Tibial artery (tissue), 4 donors: ENCODE results near the gene ABHD16B.

Experiments
- DNase-seq, 2 donors: peaks; one replicate each; pipeline ENCODE4 v3.0.0-alpha.2; 2019
- H3K27ac ChIP-seq, 2 donors: fragments of 200-600 bp; sonication (generic) in 1 of 2; 1 replicate in 1 of 2; 2 replicates in 1 of 2; pipeline ENCODE4 v1.5.1; 2018 to 2019; ENCODE audit warnings: mild to moderate bottlenecking in 1 of 2
- H3K27me3 ChIP-seq, 2 donors: fragments of 200-600 bp; sonication (generic) in 1 of 2; one replicate each; pipeline versions ENCODE4 v1.5.1 to v1.6.0; 2016 to 2019
- H3K36me3 ChIP-seq, 3 donors: fragments of 200-600 bp; sonication (generic) in 2 of 3; one replicate each; pipeline ENCODE4 v1.5.1; 2016 to 2019; ENCODE audit warnings: mild to moderate bottlenecking in 2 of 3
- H3K4me1 ChIP-seq, 4 donors: fragments of 200-600 bp; sonication (generic) in 2 of 4; 1 replicate in 3 of 4; 2 replicates in 1 of 4; pipeline ENCODE4 v1.5.1; 2016 to 2019
- H3K4me3 ChIP-seq, 2 donors: fragments of 200-600 bp; sonication (generic) in 1 of 2; 1 replicate in 1 of 2; 2 replicates in 1 of 2; pipeline ENCODE4 v1.5.1; 2018 to 2019; ENCODE audit warnings: mild to moderate bottlenecking in 2 of 2
- H3K9me3 ChIP-seq, 3 donors: fragments of 200-600 bp; sonication (generic) in 1 of 3; one replicate each; pipeline ENCODE4 v1.5.1; 2016 to 2019
- intact Hi-C: fragments of 100-400 bp; cut with DNase I; formaldehyde crosslinking; loops from one replicate; pipeline ENCODE4 v1.15.0; 2023; ENCODE audit warnings: low total_unique reads
- TF ChIP-seq, protein P1 (sequence below), 2 experiments: fragments of 200-600 bp in 1 of 2; fragments of 450-650 bp in 1 of 2; IDR thresholded peaks; one replicate each; pipeline ENCODE4 v1.5.1; 2017 to 2019; ENCODE audit warnings: antibody characterized with exemption in 2 of 2, mild to moderate bottlenecking in 1 of 2, moderate library complexity in 1 of 2

The ABHD16B gene

DNA sequence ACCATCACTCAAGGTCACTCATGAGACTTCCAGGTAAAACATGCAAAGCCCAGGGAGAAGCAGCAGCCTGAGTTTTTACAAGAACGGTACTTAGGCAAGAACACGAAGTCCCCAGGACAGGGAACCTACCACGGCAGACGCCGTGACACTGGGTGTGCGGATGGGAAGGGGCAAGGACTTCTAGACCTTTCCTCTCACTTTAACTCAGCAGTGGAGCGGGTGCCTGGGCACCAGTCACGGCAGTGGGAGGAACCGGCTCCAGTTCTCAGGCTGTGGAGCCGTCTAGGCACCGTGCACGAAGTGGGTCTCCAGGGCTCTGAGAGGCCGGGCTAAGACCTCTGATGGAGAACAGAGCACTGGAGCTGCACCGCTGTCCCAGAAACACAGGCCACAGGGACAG lies 32.8 kb upstream of the ABHD16B start:
- Histone ChIP-seq H3K9me3 (no peaks in the 10 kb centered on the region), H3K27ac (no peak overlapping the region), H3K4me3 (no peak overlapping the region), H3K4me1 (peaks cover 0 to 21% (median 18%) of the 10 kb centered on the region in 4 donors), H3K36me3 (no peaks in the 10 kb centered on the region), H3K27me3 (peaks cover 0 to 47% of the 10 kb centered on the region in 2 donors)
- no peak for DNase-seq
- intact Hi-C loops: no loop called here
- TF ChIP-seq, protein P1, sequence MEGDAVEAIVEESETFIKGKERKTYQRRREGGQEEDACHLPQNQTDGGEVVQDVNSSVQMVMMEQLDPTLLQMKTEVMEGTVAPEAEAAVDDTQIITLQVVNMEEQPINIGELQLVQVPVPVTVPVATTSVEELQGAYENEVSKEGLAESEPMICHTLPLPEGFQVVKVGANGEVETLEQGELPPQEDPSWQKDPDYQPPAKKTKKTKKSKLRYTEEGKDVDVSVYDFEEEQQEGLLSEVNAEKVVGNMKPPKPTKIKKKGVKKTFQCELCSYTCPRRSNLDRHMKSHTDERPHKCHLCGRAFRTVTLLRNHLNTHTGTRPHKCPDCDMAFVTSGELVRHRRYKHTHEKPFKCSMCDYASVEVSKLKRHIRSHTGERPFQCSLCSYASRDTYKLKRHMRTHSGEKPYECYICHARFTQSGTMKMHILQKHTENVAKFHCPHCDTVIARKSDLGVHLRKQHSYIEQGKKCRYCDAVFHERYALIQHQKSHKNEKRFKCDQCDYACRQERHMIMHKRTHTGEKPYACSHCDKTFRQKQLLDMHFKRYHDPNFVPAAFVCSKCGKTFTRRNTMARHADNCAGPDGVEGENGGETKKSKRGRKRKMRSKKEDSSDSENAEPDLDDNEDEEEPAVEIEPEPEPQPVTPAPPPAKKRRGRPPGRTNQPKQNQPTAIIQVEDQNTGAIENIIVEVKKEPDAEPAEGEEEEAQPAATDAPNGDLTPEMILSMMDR (IDR thresholded peaks at IDR 0.05): no peak

DNA sequence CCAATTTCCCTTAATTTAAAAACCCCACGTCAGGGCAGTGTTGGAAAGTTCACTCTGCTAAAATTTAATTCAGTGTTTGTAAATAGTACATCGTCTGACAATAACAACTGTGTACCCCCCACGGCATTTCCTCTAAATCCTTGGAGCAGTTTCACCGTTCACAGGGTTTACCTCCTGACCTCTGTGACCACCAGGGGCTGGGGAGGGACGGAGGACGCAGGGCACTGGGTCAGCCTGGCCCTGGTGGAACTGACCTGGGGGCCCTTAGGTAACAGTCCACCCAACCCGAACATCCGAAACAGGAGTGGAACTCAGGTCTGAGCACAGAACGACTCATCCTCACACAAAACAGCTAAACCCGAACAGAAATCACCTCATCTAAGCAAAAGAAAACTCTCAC lies 32.3 kb upstream of the ABHD16B start:
- Histone ChIP-seq H3K4me3 (no peak overlapping the region), H3K36me3 (no peaks in the 10 kb centered on the region), H3K4me1 (peaks cover 0 to 25% (median 19%) of the 10 kb centered on the region in 4 donors), H3K27ac (no peak overlapping the region), H3K9me3 (no peaks in the 10 kb centered on the region), H3K27me3 (peaks cover 0 to 47% of the 10 kb centered on the region in 2 donors)
- no peak for DNase-seq
- TF ChIP-seq, protein P1 (IDR thresholded peaks at IDR 0.05): no peak
- intact Hi-C loops: no loop called here

DNA sequence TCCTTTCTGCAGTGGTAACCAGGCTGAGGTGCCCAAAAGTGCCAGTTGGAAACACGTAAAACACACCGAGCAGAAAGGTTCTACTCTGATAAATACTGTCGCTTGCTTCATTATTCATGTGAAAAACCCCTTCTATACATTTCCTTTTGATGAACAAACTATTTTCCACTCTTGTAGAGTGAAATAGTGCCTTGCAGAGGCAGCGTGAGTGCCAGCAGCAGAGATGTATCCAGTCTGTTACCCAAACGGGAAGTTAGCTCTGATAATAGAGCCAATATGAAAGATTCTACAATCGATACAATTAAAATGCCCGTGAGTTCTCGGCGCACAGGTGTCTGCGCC lies 31.7 kb upstream of the ABHD16B start:
- TF ChIP-seq, protein P1 (IDR thresholded peaks at IDR 0.05): no peak
- Histone ChIP-seq H3K27ac (no peak overlapping the region), H3K36me3 (no peaks in the 10 kb centered on the region), H3K4me3 (peak overlapping the region; percentile 56 to 59), H3K27me3 (peaks cover 0 to 47% of the 10 kb centered on the region in 2 donors), H3K9me3 (no peaks in the 10 kb centered on the region), H3K4me1 (peaks cover 0 to 31% (median 25%) of the 10 kb centered on the region in 4 donors)
- DNase-seq: no peak
- intact Hi-C loops: no loop called here

DNA sequence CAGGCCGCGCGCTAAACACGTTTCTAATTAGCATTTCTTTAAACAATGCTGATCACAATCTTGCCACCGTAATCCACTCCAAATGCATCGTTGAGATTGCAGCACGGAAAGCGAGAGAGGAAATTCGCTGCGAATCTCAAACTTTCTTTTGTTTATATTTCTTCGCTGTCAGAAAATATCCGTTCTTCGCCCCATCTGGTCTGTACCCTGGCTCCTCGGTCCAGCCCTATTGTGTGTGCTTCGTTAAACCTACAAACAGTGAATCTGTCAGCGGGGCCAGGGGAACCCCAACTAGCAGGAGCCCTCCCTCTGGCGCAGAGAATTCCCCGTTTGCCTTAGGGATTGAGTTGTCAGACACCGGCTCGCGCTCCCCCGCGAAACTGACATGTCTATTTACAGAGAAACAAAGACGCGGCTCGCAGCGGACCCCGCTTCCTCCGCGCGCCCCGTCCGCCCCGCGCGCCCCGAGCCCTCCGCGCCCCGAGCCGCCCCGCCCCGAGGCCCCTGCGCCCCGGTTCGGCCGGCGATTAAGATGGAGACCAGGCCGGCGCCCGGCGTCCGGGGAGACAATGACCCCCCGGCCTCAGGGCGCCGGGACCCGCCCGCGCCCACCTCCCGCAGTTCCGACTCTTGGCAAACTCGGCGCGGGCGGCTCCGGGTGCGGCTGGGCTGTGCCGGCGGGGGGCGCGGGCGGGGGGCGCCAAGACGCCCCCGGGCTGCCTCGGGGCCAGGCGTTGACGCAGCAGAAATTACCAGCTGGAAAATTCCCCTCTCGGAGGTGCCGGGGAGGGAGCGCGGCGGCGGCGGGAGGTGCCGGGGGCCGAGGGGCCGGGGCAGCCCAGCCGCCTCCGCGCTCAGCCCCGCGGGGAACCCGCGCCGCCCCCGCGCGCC lies 31.1 kb upstream of the ABHD16B start:
- Histone ChIP-seq H3K27me3 (peaks cover 0 to 47% of the 10 kb centered on the region in 2 donors), H3K9me3 (no peaks in the 10 kb centered on the region), H3K4me1 (peaks cover 0 to 37% (median 28%) of the 10 kb centered on the region in 4 donors), H3K4me3 (peak overlapping the region; percentile 56 to 59), H3K27ac (peak overlapping the region; percentile 1 to 14), H3K36me3 (no peaks in the 10 kb centered on the region)
- no peak for DNase-seq
- TF ChIP-seq, protein P1 (IDR thresholded peaks at IDR 0.05): no peak
- intact Hi-C loops: no loop called here

DNA sequence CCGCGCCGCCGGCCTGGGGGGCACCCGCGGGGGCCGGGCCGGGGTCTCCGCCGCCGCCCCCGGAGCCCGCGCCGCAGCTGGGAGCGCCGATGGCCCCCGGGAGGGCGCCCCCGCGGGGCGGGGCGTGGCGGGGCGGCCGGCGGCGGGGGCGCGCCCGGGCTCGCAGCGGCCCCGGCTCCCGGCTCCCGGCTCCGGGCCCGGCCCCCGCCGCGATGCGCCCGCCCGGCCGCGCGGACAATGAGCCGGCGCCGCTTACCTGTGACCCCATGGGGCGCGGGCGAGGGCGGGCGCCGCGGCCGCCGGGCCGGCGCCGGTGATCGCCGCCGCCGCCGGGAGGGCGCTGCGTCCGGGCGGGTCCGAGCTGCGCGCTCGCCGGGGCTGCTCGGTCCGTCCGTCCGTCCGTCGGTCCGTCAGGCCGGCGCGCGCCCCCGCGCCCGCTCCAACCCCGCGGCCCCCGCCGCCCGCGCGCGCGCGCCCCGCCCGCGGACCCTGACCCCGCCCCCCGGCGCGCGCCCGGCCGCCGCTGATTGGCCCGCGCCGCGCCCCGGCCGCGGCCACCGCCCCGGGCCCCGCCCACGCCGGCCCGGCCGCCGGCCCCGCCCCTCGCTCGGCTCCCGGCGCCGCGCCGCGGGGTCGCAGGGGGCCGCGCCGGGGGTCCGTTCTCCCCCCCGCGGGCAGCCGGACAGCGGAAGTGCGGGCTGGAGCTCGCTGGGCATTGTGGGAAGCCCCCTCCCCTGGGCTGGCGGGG lies 30.3 kb upstream of the ABHD16B start, which contains the start of gene ZBTB46:
Gene ZBTB46 (minus strand): TSS at position 424 of the 748 bp plus-strand sequence. CDS start 40,507 bp downstream, outside the sequence.
- no peaks in the 10 kb centered on the region for H3K9me3 ChIP-seq
- H3K27me3 ChIP-seq: peaks cover 0 to 42% of the 10 kb centered on the region in 2 donors
- intact Hi-C loops: no loop called here
- H3K27ac ChIP-seq: peak within 1 kb of the TSS; percentile 1 to 20
- peaks cover 0 to 41% (median 30%) of the 10 kb centered on the region in 4 donors for H3K4me1 ChIP-seq
- no peaks in the 10 kb centered on the region for H3K36me3 ChIP-seq
- DNase-seq: no peak
- TF ChIP-seq, protein P1 (IDR thresholded peaks at IDR 0.05): no peak
- H3K4me3 ChIP-seq: peak within 1 kb of the TSS; percentile 56 to 59
